PC-9 (cell line): ENCODE data around the gene SCAP. TPM values are rescaled to one million over a fixed set of nuclear protein-coding genes. Genes with fewer than 3 reads are reported as not detected.

Experiments used
- BruUV-seq: library from RNA; stranded (reverse); fragments of 400-500 nt; replicated peaks from 2 replicates; lab custom pipeline; 2021; lab: Mats Ljungman, UMichigan
- CTCF ChIA-PET: fragments of 300-600 bp; sonication (Branson Sonifier 250); formaldehyde crosslinking; loops from one replicate; lab custom pipeline; 2022; ENCODE audit warnings: antibody characterized with exemption; lab: Charles Lee
- POLR2A ChIA-PET: fragments of 300-600 bp; sonication (Branson Sonifier 250); formaldehyde crosslinking; loops from one replicate; lab custom pipeline; 2022; ENCODE audit warnings: antibody characterized with exemption; ENCODE audit not compliant: unreplicated experiment; lab: Charles Lee
- DNase-seq, 2 experiments: peaks; one replicate each; pipeline versions ENCODE4 v3.0.0 to v3.0.0-alpha.2; 2015 to 2022; ENCODE audit warnings: mixed read lengths in 1 of 2
- H2AFZ ChIP-seq: fragments of 200-600 bp; sonication (generic); 2 replicates; pipeline ENCODE4 v1.8.1; 2017; ENCODE audit warnings: antibody characterized with exemption
- H3F3A ChIP-seq: fragments of 200-600 bp; sonication (generic); 2 replicates; pipeline ENCODE4 v1.8.1; 2017; ENCODE audit warnings: antibody characterized with exemption, mild to moderate bottlenecking, low read depth; ENCODE audit not compliant: insufficient read depth
- H3K27ac ChIP-seq: fragments of 200-600 bp; sonication (generic); 2 replicates; pipeline ENCODE4 v1.6.1; 2016; ENCODE audit warnings: mixed run types
- H3K27me3 ChIP-seq: fragments of 200-600 bp; sonication (generic); 2 replicates; pipeline ENCODE4 v1.6.1; 2016; ENCODE audit warnings: low read depth, mixed run types; ENCODE audit not compliant: insufficient read depth
- H3K36me3 ChIP-seq: fragments of 200-600 bp; sonication (generic); 2 replicates; pipeline ENCODE4 v1.6.1; 2016; ENCODE audit warnings: low read depth, mixed run types
- H3K4me1 ChIP-seq: fragments of 200-600 bp; sonication (generic); replicated peaks from 2 replicates; pipeline ENCODE4 v1.6.1; 2016; ENCODE audit warnings: mixed run types; ENCODE audit not compliant: insufficient read depth
- H3K4me2 ChIP-seq: fragments of 200-600 bp; sonication (generic); 2 replicates; pipeline ENCODE4 v1.6.1; 2017; ENCODE audit warnings: mixed run types
- H3K4me3 ChIP-seq: fragments of 200-600 bp; sonication (generic); 2 replicates; pipeline ENCODE4 v1.6.1; 2016; ENCODE audit warnings: mixed run types
- H3K79me2 ChIP-seq: fragments of 200-600 bp; sonication (generic); 2 replicates; pipeline ENCODE4 v1.6.1; 2017; ENCODE audit warnings: low read depth, mixed run types
- H3K9me2 ChIP-seq: fragments of 200-600 bp; sonication (generic); 2 replicates; pipeline ENCODE4 v1.8.1; 2017; ENCODE audit warnings: mild to moderate bottlenecking; ENCODE audit not compliant: insufficient read depth
- H3K9me3 ChIP-seq: fragments of 200-600 bp; sonication (generic); 2 replicates; pipeline ENCODE4 v1.8.1; 2016; ENCODE audit warnings: low read depth; ENCODE audit not compliant: insufficient read depth
- H4K20me1 ChIP-seq: fragments of 200-600 bp; sonication (generic); 2 replicates; pipeline ENCODE4 v1.8.1; 2017; ENCODE audit not compliant: insufficient read depth
- EZH2 ChIP-seq: fragments of 200-600 bp; sonication (generic); IDR thresholded peaks from 2 replicates; pipeline ENCODE4 v1.8.0; 2017; ENCODE audit warnings: antibody characterized with exemption, low read depth
- intact Hi-C: fragments of 100-400 bp; cut with micrococcal nuclease; formaldehyde crosslinking; loops from one replicate; pipeline ENCODE4 v1.10.0; 2022; ENCODE audit not compliant: unreplicated experiment
- total RNA-seq: library from RNA; stranded (reverse); gene quantifications from 2 replicates; pipeline ENCODE4 v1.2.3, GENCODE V29; 2021
- TF ChIP-seq, protein P1 (sequence below): fragments of 200-600 bp; sonication (generic); conservative IDR thresholded peaks from 2 replicates; pipeline ENCODE4 v1.6.1; 2017; ENCODE audit warnings: mixed run types, antibody characterized with exemption, mild to moderate bottlenecking, moderate library complexity

Gene SCAP
- total RNA-seq, 1 experiment from 2014 or later: 71.5 TPM

DNA sequence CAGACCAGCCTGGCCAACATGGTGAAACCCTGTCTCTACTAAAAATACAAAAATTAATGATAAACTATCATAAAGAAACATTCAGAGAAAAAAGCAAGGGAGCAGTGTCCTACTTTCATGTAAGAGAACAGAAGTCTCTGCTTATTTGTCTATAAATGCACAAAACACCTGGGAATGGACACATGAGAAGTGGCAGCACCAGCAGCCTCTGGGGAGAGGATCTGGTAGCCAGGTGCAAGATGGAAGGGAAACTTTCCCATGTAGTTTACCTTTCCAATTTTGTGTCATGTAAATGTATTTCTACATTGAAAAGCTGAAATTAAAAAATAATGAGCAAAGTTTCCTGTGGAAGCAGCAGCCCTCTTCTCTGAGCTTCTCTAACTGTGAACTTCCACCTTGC is 18.8 kb downstream of the SCAP start:
- H2AFZ ChIP-seq: no peak overlapping the region
- no peaks in the 10 kb centered on the region for H3K9me2 ChIP-seq
- H3F3A ChIP-seq: peaks cover 4% of the 10 kb centered on the region; the same call in 1 of the 2 replicates
- TF ChIP-seq EZH2: no peak
- TF ChIP-seq, protein P1, sequence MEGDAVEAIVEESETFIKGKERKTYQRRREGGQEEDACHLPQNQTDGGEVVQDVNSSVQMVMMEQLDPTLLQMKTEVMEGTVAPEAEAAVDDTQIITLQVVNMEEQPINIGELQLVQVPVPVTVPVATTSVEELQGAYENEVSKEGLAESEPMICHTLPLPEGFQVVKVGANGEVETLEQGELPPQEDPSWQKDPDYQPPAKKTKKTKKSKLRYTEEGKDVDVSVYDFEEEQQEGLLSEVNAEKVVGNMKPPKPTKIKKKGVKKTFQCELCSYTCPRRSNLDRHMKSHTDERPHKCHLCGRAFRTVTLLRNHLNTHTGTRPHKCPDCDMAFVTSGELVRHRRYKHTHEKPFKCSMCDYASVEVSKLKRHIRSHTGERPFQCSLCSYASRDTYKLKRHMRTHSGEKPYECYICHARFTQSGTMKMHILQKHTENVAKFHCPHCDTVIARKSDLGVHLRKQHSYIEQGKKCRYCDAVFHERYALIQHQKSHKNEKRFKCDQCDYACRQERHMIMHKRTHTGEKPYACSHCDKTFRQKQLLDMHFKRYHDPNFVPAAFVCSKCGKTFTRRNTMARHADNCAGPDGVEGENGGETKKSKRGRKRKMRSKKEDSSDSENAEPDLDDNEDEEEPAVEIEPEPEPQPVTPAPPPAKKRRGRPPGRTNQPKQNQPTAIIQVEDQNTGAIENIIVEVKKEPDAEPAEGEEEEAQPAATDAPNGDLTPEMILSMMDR: no peak
- CTCF ChIA-PET: no interaction called here
- no peak for DNase-seq
- no peak overlapping the region for H3K4me2 ChIP-seq
- H3K27me3 ChIP-seq: no peaks in the 10 kb centered on the region
- peaks cover 7% of the 10 kb centered on the region for H4K20me1 ChIP-seq
- no TSS peak for BruUV-seq
- no peak overlapping the region for H3K4me3 ChIP-seq
- intact Hi-C loops: no loop called here
- POLR2A ChIA-PET: no interaction called here
- no peaks in the 10 kb centered on the region for H3K36me3 ChIP-seq
- no peak overlapping the region for H3K27ac ChIP-seq
- H3K4me1 ChIP-seq: peaks cover 7% of the 10 kb centered on the region; the same call in 1 of the 2 replicates
- H3K9me3 ChIP-seq: no peaks in the 10 kb centered on the region
- H3K79me2 ChIP-seq: peaks cover 60% of the 10 kb centered on the region

DNA sequence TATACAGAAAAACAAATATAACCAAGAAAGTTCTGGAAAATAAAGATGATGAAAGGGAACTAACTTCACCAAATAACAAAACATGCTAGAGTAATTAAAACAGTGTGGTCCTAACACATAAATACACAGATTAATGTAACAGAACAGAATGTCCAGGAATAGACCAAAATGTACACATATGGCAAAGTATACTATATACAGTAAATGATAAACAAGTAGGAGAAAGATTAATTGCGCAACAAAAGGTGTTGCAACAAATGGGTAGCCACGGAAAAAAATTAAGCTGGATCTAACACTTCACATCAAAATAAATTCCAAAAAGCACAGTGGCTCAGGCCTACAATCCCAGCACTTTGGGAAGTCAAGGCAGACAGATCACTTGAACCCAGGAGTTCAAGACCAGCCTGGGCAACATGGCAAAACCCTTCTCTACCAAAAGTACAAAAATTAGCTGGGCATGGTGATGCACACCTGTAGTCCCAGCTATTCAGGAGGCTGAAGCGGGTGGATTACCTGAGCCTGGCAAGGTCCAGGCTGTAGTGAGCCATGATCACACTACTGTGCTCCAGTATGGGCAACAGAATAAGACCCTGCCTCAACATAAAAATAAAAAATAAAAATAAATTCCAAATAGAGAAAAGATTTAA is 19.8 kb downstream of the SCAP start:
- H2AFZ ChIP-seq: no peak overlapping the region
- no peak overlapping the region for H3K27ac ChIP-seq
- H3K27me3 ChIP-seq: no peaks in the 10 kb centered on the region
- CTCF ChIA-PET: no interaction called here
- H3K9me2 ChIP-seq: no peaks in the 10 kb centered on the region
- no peak overlapping the region for H3K4me2 ChIP-seq
- peaks cover 7% of the 10 kb centered on the region; the same call in 1 of the 2 replicates for H3K4me1 ChIP-seq
- POLR2A ChIA-PET: interaction anchor here (0.6 kb wide), 1 partner anchor 67 kb away, joined by 6 read pairs; no protein-coding TSS in a partner anchor
- no peak for DNase-seq
- no peak overlapping the region for H3K4me3 ChIP-seq
- intact Hi-C loops: no loop called here
- peaks cover 7% of the 10 kb centered on the region for H4K20me1 ChIP-seq
- no peak for TF ChIP-seq EZH2
- TF ChIP-seq, protein P1: no peak
- BruUV-seq: no TSS peak
- peaks cover 58% of the 10 kb centered on the region for H3K79me2 ChIP-seq
- H3K36me3 ChIP-seq: no peaks in the 10 kb centered on the region
- peaks cover 4% of the 10 kb centered on the region; the same call in 1 of the 2 replicates for H3F3A ChIP-seq
- no peaks in the 10 kb centered on the region for H3K9me3 ChIP-seq

DNA sequence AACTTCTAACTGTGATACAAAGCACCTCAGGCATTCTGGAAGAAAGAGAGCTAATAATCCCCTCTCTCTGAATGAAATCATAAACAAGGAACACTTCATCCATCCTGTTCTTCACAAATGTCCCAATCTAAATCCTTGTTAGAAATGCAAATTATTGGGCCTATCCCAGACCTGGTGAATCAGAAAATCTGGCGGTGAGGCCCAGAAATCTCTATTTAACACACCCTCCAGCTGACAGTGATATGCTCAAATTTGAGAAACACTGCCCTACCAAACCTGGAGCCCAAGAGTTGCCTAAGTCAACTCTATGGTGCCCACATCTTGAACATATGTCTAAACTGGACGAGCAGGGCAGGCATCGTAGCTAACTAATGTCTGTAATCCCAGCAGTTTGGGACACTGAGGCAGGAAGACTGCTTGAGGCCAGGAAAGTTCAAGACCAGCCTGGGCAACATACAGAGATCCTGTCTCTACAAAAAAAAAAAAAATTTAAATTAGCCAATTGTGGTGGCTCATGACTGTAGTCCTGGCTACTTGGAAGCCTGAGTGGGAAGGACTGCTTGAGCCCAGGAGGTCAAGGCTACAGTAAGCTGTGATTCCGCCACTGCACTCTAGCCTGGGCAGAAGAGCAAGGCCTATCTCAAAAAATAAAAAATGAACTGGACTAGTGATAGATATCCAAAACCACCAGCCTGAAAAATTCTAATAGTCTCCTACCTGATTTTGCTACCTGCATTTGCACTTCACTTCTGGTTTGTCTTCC is 23.1 kb downstream of the SCAP start:
- no peaks in the 10 kb centered on the region for H3K9me2 ChIP-seq
- peaks cover 60% of the 10 kb centered on the region for H3K79me2 ChIP-seq
- DNase-seq: no peak
- H3K36me3 ChIP-seq: no peaks in the 10 kb centered on the region; the same call in 1 of the 2 replicates
- H3K4me3 ChIP-seq: no peak overlapping the region
- H3F3A ChIP-seq: peaks cover 4% of the 10 kb centered on the region; the same call in 1 of the 2 replicates
- peaks cover 7% of the 10 kb centered on the region; the same call in 1 of the 2 replicates for H3K4me1 ChIP-seq
- intact Hi-C loops: no loop called here
- CTCF ChIA-PET: no interaction called here
- no peaks in the 10 kb centered on the region for H3K27me3 ChIP-seq
- H3K27ac ChIP-seq: no peak overlapping the region
- peaks cover 10% of the 10 kb centered on the region for H4K20me1 ChIP-seq
- H3K4me2 ChIP-seq: no peak overlapping the region
- TF ChIP-seq, protein P1: no peak
- TF ChIP-seq EZH2: no peak
- H2AFZ ChIP-seq: no peak overlapping the region
- no peaks in the 10 kb centered on the region for H3K9me3 ChIP-seq
- BruUV-seq: no TSS peak
- POLR2A ChIA-PET: no interaction called here
